ENCODE measurements around the gene PSMG3.
"Not testable (repeated sequence)": the region's sequence is repeated elsewhere in the genome, so short reads cannot be mapped to it uniquely, and the experiment has no call there.

The PSMG3 gene

DNA sequence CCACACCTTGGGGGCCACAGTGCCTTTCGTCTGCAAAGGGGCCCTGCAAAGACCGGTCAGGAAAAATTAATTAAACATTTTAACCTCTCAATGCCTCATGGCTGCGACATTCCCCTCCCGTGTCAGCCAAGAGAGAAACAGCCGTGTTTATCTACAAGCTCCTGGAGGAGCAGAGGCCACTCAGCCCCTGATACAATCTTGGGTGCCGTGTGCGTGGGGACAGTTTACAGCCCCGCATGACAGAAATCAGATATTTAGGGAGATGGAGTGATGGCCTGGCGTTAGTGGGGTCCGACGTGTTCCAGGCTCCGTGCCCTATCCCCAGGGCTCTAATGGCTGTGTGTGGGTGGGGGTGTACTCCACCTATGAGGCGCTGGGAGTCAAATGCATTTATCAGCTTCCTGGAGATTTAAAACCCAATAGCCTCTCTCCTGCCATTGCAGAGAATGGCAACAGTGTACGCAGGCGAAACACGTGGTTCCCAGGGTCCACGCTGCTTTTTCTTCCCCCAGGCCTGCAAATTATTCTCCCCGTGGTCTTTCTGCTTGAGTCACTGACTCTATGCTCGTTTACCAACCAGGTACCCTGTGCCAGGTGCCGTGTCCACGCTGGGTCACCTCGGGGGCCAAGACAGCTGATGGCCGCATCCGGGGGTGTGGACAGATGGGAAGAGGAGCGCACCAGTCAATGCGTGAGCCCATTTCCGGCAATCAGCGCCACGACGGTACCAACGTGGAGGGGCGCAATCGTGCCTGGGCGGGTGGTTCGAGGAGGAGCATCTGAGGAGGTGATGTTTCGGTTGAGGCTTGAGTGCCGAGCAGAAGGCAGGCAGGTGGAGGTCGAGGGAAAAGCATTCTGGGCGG is 26.6 kb upstream of the PSMG3 start:
- no peak for DNase-seq (ENCODE audit: low spot score)

DNA sequence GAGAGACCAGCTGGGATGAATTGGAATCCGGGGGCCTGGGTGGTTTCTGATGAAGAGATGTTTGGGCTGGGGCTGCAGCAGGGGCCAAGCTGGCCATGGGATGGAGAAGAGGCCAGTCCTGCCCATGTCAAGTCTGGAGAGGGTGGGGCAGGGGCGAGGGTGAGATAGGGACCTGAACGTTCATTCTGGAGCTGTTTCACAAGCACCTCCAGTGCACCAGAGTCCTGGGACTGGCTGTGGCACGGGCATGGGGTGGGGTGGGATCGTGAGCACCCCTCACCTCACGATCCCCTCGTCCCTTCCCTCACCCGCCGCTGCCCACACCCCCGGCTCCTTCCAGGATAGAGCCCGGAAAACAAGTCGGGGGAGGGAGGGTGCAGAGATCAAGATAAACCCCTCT is 25.8 kb upstream of the PSMG3 start:
- DNase-seq (ENCODE audit: low spot score): no peak

DNA sequence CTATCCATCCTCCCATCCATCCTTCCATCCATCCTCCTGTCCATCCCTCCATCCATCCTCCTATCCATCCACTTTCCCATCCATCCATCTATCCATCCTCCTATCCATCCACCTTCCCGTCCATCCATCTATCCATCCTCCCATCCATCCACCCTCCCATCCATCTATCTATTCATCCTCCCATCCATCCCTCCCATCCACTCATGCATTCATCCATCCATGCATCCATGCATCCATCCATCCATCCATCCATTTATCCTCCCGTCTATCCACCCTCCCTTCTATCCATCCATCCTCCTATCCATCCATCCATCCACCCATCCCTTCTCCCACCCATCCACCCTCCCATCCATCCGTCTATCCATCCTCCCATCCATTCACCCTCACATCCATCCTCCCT is 25.2 kb upstream of the PSMG3 start:
- DNase-seq (ENCODE audit: low spot score): no peak

DNA sequence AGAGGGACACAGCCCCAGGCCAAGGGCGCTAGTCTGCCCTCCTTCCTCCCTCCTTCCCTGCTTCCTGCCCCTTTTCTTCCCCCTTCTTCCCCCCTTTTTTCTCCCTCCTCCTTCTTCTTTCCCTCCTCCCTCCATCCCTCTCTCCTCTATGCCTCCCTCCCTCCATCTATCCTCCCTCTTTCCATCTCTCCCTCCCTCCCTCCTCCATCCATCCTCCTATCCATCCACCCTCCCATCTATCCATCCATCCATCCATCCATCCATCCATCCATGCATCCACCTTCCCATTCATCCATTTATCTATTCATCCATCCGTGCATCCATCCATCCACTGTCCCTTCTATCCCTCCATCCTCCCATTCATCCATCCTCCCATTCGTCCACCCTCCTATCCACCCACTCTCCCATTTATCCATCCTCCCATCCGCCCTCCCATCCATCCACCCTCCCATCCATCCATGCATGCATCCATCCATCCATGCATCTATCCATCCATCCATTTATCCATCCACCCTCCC is 24.1 kb upstream of the PSMG3 start:
- DNase-seq (ENCODE audit: low spot score): no peak

DNA sequence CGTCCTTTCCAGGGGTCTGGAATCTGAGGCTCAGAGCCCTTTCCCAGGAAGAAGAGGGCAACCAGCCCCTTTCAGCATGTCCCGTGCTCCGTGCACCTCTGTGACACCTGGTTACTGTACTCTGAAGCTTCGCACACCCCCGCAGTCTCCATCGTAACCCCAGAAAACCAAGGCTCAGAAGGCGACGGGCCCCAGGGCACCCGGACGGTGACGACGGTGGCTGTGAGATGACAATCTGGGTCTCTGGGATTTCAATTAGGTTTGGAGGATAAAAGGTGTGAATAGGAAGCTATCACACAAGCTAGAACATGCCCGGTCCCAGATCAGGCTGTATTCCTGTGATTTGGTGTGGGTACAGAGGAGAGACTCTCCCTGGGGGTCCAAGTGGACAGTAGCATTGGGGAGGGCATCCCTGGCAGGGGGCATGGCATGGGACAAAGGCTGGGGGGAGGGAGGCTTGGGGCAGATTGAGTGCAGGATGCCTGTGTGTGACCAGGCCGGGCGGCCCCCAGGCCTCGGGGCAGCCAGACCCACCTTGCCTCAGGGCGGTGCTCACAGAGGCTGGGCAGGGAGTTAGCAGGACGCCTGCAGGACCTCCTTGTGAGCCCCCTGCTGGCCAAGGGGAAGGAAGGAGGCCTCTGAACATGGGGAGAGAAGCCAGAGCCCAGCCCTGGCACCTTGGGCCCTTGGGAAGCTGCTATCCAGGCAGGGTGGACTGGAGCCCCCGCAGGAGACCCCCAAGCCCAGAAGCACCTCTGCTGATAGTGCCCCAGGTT is 23.4 kb upstream of the PSMG3 start:
- no peak for DNase-seq (ENCODE audit: low spot score)

DNA sequence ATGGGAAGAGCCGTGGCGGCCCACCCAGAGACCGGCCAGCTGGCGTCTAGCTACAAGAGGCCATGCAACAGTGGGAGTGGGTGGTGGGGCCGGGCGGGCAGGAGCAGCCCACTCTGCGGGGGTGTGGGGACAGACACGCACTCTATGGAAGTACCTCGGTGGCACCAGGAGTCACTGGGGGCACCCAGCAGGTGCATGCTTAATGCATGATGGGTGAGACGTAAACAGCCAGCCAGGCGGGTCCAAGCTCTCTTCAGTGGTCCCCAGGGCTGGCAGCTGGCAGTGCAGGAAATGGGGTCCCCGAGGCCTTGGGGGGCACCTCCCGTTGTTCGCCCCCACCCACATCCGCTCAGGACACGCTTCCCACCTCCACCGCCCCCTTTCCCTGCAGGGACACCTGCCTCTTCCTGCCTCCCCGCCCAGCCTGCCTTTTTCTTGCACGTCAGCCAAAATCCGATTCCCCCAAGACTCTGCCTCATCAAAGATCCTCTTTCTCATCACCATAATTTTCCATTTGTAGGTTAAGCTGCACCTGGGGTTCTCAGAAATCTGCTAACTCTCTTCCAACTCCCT is 22.6 kb upstream of the PSMG3 start:
- DNase-seq (ENCODE audit: low spot score): no peak

DNA sequence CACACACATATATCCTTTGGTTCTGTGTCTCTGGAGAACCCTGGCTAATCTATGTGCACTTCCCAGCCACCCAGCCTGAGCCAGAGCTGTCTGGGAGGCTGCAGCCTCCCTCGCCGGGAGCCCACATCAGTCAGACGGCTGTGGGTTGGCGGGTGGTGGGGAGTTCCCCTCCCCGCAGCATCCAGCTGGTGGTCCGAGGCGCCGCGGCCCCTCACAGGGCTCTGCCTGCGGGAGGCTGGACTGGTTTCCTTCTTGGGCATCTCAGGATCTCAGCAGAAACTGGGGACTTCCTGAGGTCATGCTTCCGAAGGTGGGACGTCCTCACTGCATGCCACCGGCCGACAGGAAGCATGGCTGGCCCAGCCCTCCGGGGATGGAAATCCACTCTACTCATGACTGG is 22.0 kb upstream of the PSMG3 start:
- no peak for DNase-seq (ENCODE audit: low spot score)

DNA sequence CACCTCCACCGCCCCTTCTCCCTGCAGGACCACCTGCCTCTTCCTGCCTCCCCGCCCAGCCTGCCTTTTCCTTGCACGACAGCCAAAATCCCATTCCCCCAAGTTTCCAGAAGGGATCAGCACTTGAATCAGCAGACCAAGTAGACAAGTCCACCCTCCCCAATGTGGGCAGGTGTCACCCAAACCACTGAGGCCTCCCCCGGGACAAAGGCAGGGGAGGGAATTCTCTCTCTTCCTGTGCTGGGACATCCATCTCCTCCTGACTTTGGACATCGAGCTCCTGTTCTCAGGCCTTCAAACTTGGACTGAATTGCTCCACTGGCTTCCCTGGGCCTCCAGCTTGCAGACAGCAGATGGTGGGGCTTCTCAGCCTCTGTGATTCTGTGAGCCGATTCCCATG is 21.6 kb upstream of the PSMG3 start:
- DNase-seq (ENCODE audit: low spot score): no peak

DNA sequence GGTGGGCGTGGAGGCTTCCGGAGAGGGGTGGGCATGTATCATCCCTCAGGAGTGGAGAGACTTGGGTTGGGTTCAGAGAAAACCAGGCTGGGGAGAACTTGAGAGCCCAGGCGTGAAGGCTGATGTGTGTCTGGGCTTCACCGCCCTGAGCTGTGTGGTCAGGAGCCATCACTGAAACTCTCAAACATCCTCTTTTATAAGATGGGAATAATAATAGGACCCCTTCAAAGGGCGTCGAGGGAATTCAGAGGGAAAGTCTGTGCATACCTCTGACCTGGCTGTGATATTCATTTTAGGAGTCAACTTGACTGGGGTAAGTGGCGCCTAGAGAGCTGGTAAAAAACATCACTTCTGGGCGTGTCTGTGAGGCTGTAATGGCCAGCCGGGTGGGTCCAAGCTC is 21.1 kb upstream of the PSMG3 start:
- DNase-seq (ENCODE audit: low spot score): no peak

DNA sequence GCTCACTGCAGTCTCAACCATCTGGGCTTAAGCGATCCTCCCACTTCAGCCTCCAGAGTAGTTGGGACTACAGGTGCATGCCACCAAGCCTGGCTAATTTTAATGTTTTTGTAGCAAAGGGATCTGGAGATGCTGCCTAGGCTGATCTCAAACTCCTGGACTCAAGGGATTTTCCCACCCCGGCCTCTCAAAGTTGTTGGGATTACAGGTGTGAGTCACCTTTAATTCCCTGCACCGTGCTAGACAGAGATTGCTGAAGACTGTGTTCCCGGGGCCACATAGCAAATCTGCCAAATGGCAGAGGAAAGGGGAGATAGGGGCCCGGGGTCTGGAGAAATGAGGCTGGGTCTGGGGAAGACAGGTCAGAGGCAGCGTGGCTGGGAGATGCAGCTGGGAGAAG is 20.6 kb upstream of the PSMG3 start:
- DNase-seq (ENCODE audit: low spot score): no peak

DNA sequence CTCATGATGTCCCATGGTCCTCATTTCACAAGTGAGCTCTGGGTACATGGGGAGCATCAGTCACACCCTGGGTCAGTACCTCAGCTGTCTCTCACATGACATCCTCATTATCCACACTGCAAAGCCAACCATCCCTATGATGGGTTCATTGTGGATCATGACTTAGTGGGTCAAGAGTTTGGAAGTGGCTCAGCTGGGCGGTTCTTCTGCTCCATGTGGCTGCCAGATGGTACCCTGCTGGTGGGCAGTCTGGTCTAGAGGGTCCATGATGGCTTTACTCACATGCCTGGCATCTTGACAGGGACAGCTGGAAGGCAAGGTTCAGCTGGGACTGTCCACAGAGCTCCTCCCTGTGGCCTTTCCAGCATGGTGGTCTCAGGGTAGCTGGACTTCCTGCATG is 19.1 kb upstream of the PSMG3 start:
- no peak for DNase-seq (ENCODE audit: low spot score)

DNA sequence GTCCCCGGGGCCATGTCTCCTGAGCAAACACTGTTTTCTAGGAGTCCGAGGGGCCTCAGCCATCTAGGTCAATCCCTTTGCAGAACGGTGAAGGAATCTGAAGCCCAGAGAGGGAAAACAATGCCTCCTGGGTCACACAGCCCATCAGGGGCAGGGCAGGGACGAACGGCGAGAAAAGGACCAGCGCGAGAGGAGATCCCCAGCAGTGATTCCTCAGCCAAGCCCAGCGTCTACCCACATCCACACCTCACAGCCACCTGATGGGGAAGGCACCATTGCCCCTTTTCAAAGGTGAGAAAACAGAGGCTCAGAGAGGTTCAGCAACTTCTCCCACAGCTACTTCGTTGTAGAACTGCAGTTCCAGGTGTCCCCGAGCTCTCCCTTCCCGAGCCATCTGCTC is 17.9 kb upstream of the PSMG3 start:
- DNase-seq (ENCODE audit: low spot score): no peak

DNA sequence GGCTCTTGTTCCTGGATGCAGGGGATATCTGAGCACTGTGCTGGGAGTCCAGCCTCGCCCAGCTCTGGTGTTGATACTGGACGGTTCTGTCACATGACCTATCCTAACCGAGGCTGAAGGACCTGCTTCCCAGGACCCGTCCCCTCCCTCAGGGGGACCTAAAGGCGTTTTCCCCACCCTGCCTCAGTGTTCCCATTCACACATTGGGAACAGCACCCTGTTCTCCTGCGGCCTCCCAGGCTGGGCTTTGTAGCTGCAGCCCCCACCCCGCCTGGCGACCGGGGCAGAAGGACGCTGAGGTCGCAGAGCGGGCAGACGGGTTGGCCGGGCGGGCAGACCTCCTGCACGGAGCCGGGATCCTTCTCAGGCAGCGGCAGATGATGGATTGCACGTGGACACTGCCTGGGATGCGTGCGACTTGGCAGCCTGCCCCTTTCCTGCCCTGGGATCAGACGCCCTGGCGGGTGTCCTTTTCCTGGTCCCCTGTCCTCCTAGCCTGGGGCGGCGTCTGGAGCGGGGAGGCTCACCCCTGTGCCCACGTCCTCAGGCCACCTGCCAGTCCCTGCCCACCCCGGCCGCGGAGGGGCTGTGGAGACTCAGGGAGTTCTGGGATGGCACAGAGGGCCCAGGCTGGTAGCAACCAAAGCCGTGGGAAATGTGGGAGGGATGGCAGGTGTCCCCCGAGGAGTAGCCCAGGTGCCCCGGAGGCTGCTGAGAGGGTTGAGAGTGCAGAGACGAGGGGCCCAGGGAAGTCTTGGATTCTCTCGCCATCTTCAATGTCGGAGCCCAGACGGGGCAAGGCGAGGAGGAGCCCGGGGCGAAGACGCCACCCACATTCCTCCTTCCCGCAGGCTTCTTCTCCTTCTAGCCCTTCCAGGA is 17.2 kb upstream of the PSMG3 start:
- no peak for DNase-seq (ENCODE audit: low spot score)

DNA sequence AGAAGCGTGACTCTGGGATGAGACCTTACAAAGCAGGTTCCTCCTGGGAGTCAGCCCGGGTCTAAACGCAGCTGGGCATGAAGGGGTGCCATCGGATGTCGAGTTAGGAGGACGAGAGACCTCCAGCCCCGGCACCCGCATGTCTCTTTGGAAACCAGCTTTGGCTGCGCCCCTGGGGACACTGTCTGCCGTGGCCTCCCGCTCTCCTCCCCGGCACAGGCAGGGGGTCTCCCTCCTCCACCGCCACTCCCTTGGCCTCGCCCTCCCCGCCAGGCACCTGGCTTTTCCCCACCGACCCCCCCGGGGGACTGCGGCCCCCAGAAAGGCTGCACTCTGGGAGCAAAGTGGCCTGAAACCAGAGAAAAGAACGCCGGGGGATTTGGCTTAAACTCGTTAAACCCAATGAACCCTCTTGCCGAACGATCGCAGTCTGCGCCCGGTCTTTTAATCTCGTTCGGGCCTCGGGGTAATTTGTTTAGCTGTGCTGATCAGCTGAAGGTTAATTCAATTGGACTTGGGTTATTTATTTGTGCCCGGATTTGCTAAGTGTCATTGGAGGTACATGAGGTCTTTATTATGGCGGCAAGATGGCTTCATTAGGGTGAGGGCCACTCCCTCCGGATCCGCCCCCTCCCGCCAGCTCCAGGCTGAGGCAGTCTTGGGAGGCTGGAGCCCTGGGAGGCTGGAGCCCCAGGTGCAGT is 16.4 kb upstream of the PSMG3 start:
- no peak for DNase-seq (ENCODE audit: low spot score)

DNA sequence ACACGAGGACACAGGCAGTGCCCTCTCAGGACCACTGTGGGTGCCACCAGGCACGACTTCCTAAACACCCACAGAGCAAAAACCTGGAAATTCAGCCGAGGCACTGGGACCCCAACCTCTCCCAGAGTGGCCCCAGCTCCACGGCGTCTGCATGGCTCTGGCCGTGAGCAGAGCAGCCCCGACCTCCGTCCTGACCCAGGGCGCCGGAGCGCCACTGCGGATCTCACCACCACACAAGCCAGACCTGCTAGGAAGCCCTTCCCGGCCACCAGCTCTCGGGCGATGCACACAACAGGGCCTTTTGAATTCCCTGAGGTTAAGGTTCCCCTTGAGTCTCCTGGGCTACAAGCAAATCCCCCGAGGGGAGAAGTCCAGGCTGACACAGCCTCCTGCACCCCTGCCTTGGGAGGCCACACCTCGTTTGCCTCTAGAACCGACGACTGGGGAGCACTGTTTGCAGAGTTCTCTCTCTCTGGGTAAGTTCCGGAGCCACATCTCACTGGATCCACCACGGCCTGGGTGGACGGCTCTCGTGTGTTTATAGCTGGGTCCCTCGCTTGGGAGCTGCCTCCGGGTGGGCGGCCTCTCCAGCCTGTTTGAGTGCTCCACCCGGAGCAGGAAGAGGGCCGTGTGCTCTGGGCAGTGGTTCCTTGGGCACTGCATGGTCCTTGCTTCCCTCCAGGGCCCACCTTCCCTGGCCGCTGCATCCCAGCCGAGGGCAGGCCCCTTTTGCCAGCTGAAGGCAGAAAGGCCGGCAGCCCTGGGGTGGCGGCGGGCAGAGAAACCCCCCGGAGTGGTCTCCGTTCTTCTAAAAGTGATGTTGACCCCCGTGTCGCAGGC is 15.5 kb upstream of the PSMG3 start:
- no peak for DNase-seq (ENCODE audit: low spot score)

DNA sequence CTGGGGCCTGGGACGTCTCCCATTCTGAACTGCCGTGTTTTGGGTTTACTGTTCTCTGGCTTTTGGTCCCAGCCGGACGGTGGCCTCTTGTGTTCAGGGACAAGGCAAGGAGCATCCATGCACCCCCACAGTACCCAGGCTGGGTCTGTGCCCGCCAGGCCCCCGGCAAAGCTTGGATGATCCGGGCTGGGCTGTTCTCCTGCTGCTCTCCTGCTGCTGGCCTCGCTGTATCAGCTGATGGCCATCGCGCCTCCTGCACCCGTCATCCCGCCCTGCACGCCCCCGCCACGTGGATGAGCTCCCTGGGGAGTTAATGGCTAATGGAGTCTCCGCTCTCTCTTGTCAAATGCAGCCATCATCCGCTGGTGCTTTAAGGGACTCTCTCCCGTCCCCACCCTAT is 14.9 kb upstream of the PSMG3 start:
- DNase-seq (ENCODE audit: low spot score): no peak

DNA sequence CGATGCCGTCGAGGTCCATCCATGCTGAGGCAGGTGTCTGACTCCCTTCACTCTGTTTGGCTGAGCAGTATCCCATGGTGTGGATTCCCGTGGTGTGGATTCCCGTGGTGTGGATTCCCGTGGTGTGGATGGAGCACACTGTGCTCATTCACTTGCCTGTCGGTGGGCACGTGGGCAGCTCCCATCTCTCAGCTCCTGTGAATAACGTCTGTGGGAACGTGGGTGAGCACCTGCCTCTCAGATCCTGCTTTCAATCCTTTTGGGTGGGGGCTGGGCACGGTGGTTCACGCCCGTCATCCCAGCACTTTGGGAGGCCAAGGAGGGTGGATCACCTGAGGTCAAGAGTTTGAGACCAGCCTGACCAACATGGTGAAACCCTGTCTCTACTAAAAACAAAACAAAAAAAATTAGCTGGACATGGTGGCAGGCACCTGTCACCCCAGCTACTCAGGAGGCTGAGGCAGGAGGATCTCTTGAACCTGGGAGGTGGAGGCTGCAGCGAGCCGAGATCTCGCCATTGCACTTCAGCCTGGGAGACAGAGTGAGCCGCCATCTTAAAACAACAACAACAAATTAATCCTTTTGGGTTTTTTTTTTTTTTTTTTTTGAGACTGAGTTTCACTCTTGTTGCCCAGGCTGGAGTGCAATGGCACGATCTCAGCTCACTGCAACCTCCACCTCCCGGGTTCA is 13.6 kb upstream of the PSMG3 start:
- DNase-seq (ENCODE audit: low spot score): not testable (repeated sequence)

DNA sequence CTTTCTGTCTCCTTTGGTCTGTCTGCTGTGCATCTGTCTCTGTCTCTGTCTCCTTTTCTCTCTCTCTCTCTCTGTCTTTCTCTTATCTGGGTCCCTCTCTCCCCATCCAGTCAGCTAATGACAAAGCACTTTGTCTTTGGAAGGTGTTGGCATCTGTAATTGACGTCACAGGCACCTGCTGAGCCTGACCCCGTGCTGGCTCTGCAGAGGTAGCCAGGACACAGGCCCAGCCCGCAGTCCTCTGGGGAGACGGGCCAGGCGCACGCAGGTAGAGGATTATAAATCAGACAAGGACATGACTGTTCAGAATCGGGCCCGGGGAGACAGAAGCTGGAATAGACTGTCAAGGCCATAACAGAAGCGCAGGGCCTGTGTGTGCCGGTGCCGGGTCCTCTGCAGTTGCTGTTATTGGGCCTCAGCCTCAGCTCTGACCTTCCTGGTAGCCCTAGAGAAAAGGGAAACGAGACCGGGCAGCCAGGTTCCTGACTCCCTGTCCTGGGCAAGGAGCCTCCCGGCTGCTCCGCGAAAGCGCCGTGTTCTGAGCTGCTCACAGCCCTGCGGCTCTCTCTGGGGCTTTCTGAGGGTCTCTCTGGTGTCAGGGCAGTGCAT is 10.7 kb upstream of the PSMG3 start:
- DNase-seq (ENCODE audit: low spot score): no peak

All from COLO829 (cell line).